HG03025 (cell line): ENCODE data around the gene SPARC.
"Not testable (repeated sequence)": the region's sequence is repeated elsewhere in the genome, so short reads cannot be mapped to it uniquely, and the experiment has no call there.

Experiments used
- ATAC-seq: cut with Tn5 transposase; IDR thresholded peaks from one replicate; pipeline ENCODE4 v1.9.1; 2021; ENCODE audit warnings: mild to moderate bottlenecking, moderate library complexity; ENCODE audit not compliant: unreplicated experiment, low FRiP score

The SPARC gene

DNA sequence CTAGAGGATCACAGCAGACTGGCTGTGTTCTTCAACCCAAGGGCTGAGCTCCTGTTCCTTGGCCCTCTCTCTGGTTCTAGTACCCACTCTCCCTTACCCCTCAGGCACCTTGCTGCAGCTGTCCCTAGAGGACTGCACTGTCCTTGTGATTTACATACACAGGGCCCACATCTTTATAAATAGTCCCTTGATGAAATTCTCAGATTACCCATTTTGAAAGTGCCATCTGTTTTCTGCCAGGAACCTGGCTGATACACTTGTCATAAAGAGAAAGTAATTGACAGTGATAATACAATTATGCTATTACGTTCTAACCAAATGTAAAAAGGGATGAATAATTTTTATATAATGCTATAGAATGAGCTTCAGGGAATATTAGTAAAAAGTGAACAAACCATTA is 16.5 kb upstream of the SPARC start:
- peak; percentile 84 for ATAC-seq

DNA sequence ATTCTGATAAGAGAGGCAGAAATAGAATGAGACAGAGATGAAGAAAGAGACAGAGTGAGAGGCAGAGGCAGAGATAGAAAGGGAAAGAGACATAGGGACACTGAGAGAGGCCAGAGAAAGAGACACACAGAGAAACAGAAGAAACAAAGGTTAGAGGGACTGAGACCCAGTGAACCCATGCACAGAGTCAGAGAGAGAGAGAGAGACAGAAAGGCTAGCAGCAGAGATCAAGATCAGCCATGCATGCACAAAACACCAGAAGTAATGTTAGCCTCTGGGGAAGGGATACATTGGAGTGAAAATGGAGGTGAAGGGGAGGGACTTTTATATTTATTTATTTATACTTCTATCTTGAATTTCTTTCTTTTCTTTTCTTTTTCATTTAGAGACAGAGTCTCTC is 14.1 kb upstream of the SPARC start:
- peak; percentile 41 for ATAC-seq

DNA sequence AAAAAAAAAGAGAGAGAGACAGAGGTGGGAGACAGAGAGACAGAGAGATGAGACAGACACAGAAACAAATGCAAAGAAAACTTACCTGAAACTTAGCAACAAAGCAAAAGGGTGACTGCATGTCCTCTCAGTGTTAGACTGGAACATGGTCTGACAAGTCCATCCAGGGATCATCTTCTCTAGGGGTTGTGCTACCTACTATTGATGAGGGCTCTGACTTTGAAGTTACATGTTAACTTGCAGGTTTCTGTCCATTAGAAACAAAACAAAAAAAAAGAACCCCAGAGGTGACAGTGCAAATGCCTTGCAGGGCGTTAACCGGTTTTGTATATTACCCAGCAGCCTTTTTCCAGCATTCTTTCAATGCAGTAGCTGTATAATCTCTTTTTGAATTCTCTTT is 13.6 kb upstream of the SPARC start:
- no peak for ATAC-seq

DNA sequence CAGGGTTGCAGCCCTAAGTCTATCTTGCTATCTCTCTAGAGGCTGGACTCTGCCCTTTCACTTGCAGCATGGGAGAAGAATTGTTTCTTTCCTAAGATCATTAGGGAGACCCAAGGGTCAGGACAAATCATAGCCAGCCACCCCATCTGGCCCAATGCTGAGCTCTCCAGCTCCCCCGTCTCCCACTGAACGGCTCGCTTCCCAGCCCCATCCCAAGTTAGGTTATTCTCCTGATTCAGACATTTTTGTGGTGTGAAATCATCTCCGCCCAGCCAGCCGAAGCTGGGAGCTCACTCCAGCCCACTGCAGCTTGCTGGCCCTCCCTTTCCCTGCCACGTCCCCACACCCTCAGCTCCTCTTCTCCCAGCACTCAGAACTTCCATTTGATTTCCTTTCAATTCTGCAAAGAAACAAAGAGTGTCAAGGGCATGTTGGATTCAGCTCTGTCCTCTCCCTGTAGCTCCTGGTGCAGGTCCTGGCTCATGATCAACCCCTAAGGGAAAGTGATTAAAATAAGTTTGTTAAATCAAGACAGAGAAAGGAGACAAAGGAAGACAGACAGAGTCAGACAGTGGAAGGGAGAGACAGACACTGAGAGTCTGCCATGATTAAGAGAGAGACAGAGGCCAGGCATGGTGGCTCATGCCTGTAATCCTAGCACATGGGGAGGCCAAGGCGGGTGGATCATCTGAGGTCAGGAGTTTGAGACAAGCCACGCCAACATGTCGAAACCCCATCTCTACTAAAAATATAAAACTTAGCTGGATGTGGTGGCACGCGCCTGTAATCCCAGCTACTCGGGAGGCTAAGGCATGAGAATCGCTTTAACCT is 12.6 kb upstream of the SPARC start:
- no peak for ATAC-seq

DNA sequence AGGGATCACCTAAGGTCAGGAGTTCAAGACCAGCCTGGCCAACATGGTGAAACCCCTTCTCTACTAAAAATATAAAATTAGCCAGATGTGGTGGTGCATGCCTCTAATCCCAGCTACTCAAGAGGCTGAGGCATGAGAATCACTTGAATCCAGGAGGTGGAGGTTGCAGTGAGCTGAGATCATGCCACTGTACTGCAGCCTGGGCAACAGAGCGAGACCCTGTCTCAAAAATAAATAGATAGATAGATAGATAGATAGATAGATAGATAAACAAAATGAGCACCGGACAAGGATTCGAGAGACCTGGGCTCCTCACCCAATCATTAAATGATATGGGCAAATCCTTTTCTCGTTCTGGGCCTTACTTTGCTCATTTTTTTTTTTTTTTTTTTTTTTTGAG is 11.4 kb upstream of the SPARC start:
- ATAC-seq = not testable (repeated sequence)

DNA sequence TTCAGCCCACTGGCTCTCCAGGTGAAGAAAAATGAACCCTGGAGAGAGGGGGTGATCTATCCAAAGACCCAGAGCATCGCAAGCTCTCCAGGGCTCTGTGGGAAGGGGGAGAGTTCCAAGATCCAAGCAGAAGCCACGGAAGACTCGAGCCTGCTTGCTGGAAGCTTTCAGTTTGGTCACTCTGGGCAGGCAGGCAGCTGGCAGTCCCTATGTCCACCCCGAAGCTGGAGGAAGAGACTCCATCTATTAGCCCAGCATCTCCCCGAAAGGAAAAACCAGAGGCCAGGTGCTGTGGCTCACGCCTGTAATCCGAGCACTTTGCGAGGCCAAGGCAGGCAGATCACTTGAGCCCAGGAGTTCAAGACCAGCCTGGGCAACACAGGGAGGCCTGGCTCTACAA is 10.7 kb upstream of the SPARC start:
- ATAC-seq = no peak

DNA sequence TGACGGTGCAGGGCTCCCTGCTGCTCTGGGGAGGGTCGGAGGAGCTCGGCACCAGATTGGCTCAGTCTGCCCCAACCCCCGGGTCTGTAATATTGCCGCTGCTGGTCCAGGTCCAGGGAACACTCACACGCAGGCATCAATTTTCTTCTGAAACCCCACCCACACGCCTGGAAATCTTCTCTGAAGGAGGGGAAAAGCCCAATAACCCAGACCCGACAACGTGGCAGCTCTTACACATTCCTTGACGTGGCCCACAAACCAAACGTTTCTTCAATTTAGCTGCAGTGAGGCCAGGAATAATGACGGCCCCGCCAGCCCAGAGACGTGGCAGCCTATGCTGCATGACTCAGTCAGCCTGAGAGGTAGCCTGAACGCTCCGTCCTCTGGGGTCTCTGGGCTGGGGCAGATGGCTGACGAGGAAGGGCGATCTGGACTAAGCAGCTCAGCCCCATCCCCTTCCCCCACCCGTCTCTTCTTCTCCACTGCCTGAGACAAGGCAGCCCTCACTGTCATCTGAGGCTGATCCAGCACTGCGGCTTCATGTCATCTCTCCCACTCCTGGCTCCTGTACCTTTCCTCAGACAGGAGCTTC is 9.9 kb upstream of the SPARC start:
- no peak for ATAC-seq

DNA sequence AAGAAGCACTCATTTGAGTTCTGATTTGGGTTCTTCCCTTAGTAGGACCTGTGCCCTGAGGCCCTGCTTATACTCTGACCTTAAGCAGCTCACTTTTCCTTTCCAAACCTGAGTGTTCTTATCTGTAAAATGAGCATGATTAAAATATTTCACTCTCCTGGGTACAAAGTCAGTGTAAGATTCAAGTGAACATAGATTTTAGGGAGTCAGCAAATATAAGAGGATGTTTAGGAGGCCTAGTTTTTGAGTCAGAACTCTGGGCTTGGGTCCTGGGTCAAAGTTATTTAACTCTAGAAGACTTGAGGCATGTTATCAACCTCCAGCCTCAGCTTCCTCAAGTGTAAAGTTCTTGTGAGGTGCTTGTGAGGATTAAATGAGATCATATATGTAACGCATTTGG is 8.7 kb upstream of the SPARC start:
- ATAC-seq = no peak

DNA sequence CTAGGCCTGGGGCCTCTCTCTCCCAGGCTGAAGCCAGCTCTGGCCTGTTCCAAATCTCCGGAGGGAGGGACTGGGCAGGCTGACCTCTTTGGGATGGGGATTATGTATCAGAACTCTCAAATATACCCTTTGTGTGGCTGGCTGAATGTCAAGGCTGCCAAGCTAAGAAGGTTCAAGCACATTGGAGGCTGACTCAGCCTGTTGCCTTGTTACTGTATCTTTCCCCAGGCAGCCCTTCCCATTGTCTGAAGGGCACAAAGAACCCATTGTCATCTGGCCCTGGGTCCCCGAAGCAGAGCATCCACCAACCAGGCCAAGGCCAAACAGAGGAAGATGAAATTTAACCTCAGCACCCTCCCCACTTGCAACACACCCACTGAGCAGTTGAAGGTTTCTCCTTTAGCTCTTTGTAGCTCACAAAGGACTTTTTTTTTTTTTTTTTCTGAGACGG is 7.3 kb upstream of the SPARC start:
- ATAC-seq = no peak

DNA sequence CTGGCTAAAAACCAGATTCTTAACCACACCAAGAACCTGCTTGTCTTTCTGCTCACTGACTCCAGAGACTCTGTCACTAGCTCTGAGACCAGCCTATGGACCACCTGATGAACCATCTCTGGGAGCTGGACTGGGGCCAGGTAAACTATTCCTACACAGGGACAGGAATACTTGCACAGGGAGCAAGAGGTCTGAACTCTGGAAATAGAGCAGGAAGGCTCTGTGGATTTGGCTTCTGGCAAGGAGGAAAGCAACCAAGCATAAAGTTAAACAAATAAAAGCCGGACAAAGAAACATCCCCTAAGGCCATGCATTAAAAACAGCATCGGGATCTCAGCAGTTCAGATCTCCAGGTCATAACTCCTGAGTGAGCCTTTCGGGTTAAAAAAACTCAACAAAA is 5.6 kb upstream of the SPARC start:
- ATAC-seq = no peak

DNA sequence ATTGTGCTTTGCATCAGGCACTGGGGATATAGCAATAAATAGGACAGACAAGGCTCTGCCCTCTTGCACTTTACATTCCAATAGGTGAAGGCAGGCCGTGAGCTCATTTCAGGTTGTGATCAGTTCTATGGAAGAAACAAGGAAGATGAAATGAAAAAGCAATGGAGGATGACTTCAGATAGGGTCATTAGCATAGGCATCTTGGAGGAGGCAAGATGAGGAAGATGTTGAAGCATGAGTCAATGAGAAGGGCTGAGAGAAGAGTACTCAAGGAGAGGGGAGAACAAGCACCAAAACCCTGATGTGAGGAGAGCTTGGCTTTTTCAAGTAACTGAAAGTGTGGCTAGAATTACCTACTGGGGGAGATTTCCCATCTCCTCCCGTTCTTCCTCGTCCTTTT is 5.0 kb upstream of the SPARC start:
- no peak for ATAC-seq

DNA sequence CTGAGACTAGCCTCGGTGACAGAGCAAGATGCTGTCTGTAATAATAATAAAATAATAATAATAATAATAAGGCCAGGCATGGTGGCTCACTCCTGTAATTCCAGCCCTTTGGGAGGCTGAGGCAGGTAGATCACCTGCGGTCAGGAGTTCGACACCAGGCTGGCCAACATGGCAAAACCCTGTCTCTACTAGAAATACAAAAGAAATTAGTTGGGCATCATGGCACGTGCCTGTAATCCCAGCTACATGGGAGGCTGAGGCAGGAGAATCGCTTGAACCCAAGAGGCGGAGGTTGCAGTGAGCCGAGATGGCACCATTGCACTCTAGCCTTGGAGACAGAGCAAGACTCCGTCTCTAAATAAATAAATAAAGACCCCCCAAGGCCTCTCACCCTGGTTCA is 2.9 kb upstream of the SPARC start:
- ATAC-seq = not testable (repeated sequence)

DNA sequence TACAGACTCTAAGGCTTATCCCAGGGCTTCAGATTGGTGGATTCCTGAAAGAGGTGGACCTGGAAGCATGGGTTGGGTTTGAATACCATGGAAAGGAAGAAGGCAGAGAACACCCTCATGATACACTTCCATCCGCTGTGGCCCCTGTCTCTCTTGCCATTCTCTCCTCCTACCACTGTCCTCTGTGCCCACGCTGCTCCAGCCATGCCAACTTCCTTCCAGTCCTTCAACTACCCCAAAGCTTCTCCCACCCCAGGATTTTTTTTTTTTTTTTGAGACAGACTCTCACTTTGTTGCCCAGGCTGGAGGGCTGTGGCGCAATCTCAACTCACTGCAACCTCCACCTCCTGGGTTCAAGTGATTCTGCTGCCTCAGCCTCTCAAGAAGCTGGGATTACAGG is 1.7 kb upstream of the SPARC start:
- no peak for ATAC-seq

DNA sequence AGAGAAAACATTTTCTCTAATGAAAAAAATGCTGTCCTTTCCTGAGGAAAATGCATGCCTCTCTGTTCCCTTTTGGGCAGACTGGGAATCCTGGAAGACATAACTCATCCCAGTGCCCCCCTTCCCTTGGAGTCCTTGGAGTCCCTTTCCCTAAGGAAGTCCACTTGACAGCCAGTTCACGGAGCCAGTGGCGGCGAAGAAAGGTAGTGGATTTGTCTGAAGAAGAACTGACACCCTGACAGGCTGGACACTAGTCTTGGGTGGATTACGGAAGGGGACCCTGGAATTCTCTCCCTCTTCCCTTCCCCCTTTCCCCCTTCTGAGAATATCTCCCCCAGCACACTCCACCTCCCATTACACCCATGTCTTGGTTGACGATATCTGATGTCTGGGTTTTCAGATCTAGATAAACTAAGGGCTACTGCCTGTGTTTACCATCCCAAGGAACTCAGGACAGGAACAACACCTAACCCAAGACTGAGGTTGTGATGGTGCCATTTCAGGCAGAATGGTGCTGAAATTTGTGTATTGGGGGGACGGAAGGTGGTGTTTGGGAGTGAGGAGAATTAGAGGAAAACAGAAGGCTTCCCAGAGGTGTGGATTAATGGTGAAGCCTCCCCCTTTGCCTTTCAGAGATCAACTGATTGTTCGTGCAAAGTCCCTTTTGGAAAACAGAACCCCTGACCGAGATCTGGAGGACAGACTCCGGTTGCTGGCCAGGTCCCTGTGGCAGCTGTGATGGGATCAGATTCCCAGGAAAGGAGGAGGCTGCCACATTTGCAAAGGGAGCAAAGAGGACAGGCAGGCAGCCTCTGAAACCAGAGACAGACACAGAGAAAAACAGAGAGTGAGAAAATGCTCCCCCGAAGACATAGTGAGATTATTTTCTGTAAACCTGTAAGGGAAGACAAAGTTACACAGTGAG is 704 bp downstream of the SPARC start:
- ATAC-seq = no peak

DNA sequence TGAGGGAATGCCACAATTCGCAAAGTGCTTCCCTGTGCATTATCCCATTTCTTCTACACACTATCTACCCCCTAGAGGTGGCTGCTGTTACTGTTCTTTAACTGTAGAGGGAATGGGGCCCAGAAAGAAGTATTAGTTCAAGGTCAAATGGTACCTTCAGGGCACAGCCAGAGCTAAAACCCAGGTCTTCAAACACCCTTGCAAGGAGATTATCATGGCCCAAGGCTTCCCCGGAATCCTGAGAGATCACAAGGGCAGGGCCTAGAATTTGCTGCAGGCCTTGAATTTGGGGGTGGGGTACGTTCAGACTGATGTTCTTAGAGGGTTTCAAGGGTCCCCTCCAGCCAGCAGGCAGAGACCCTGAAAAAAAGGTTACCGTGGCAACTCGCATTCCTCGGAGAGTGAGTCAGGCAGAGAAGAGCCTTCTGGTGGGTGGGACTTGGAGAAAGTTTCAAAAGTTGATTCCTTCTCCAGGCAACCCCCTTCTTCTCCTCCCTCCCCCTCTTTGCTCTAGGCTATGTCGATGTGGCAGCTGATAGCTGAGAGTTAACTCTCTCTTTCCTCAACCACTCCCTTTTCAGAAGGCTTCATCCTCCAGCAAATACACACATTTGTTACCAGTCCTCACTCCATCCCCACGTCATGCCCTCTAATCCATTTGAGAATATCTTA is 1.9 kb downstream of the SPARC start:
- ATAC-seq = no peak

DNA sequence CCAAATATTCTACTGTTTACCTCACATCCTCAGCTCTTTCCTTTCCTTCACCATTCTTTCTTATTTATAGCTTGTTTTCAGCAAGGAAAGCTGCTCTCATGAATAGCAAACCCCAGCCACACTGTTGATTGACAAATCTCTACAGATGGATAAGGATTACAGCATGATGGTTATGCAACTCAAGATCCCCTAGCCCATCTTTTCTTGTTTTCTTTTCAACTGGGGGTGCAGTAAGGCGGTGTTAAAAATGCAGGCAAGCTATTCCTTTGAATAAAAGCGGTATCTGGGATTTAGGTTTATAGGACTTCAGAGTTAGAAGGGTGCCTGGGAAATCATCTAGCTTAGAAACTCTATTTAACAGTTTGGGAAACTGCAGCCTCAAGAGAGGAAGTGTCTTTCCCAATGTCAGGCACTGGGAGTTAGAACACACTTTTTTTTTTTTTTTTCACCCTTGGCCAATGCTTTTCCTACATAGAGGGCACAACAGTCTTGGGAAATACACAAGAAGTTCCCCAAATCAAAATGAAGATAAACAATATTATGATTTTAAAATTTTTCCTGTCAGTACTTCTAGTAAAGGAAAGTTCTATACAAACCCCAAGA is 2.6 kb downstream of the SPARC start:
- ATAC-seq = no peak

DNA sequence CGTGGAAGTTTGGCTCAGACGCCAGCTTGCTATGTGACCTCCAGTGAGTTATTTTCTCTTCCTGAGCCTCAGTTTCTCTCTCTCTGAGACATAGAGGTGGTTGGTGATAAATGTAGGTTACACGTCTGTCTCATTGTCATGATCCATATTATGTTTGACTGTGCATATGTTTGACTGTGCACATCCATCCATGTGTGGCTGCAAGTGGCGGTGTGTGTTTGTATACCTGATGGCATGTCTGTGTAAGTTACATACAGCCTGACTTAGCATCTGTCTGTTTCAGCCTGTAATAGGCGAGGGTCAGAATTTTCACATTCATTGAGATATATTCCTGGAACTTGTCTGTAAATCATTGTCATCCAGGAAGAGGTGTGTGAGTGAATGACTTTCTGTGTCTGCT is 3.3 kb downstream of the SPARC start:
- no peak for ATAC-seq

DNA sequence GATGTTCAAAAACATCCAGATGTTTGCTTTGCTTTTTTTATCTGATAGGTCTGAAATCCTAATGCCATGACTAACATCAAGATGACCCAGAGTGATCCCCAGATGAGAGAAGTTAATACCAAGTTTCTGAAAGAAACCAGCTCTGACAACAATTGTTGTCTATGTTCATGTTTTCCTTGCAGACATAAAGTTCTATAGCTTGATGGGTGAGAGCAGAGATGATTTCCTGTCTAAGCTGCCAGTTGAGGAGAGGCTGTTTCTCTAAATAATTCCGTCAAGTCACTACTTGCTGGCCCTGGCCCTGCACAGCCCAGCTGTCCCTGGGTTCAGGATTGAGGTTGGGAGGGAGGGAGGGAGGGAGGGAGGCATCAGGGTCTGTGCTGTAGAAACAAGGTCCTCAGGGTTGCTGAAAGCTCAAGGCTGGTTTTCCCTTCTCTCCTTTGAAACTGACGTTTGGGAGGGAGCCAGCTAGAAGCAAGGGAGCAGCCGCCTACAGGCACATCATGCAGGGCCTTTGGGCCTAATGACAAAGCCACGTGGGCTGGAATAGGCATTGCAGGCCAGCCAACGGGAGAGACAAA is 3.9 kb downstream of the SPARC start:
- no peak for ATAC-seq

DNA sequence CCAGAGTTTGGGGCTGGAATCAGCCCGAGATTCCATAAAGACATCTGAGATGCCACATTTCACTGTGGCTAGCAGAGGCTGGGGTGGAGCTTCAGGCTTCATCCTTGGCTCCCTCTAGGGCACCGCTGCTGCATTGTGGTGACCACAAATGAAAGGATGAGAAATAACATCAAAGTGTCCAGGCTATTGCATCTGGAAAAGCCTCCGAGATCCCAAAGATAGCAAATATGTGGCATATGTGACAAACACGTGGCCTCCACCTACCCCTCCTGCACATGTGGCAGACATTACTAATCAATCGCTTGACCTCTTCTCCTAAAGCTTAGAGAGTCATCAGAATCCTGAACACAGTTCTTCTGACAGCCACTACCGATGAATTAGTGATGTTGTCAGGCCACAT is 4.5 kb downstream of the SPARC start:
- no peak for ATAC-seq

DNA sequence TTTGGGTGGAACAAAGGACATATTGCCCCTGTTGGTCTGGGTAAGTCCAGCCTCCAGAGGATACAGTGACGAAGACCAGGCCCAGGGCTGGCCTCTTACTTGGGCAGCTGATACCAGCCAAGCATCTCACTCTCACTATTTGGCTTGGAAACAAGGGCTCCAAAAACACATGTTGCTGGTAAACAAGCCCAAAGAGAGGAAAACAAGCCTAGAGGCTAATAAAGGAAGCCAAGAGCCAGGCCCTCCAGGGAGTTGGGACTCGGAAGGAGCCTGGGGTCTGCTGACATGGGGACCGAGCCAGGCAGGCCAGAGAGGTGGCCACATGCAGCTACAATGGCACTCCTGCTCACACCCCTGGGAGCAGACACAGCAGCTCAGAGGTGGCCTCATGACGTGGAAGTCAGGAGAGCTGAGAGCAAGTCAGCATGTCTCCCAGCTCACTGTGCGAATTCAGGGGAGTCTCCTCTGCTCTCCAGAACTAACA is 5.7 kb downstream of the SPARC start:
- no peak for ATAC-seq
